GM18870 (cell line): ENCODE measurements around the gene GABBR2.
A peak's percentile ranks its signal among the peaks of the same experiment; 100 is the strongest.
"Not testable (repeated sequence)": the region's sequence is repeated elsewhere in the genome, so short reads cannot be mapped to it uniquely, and the experiment has no call there.

Experiments
- ATAC-seq: cut with Tn5 transposase; IDR thresholded peaks from one replicate; pipeline ENCODE4 v1.9.1; 2021; ENCODE audit warnings: moderate library complexity; ENCODE audit not compliant: unreplicated experiment

GABBR2 gene

DNA sequence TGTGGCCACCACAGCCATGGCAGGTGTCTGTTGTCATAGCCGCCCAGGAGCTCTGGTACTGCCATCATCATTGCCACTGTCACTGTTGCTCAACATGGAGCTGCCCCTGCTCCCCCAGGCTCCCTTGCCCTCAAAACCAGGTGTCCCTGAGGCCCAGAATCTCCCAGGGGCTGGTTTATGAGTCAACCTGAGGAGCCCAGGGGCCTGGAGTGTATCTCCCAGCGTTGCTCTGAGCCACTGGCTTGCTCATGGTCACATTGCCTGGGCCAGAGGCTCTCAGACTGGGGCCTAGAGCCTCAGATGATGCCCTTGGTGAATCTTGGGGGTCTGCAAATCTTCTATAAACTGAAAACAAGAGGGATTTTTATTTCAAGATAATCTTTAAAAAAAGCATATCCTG lies 428.6 kb downstream of the GABBR2 start:
- no peak for ATAC-seq

DNA sequence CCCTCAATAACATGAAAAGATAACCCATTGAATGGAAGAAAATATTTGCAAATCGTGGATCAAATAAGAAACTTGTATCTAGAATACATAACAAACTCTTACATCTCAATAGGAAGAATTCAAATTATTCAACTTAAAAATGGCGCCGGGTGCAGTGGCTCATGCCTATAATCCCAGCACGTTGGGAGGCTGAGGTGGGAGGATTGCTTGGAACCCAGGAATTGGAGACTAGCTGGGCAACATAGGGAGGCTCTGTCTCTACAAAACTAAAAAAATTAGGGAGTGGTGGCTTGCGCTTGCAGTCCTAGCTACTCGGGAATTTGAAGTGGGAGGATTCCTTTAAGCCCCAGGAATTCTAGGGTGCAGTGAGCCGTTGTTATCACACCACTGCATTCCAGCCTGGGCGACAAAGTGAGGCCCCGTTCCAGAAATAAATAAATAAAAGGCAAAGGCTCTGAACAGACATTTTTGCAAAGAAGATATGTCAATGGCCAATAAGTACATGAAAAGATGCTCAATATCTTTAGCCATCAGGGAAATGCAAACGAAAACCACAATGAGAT lies 431.7 kb downstream of the GABBR2 start:
- ATAC-seq = no peak

DNA sequence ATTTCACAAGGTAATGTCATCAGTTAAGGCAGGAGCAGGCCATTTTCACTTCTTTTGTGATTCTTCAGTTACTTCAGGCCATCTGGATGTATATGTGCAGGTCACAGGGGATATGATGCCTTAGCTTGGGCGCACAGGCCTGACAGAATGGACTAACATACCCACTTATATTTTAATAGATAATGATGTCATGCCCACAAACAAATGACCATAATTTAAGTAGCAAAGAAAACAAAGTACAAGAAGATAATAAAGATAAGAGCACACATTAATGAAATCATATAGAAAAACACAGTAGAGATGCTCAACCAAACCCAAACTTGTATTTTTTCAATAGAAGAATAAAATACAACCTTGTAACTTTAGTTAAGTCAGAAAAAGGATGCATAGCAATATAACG lies 433.6 kb downstream of the GABBR2 start:
- no peak for ATAC-seq

DNA sequence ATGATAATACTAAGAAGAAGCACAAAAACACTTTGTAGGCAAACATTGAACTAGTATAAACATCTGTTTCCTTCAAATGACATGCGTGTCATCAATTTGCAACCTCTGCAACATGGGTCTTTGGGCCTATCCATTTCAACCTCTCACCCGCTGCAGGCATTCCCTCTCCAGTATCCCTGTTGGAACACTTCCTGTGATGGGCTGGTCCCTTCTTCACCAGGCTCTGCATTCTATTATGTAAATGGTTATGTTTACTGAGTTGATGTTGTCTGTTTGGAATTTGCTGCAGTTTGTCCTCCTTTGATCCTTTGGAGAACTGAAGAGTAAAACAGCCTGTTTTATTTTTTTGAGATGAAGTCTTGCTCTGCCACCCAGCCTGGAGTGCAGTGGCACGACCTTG lies 436.7 kb downstream of the GABBR2 start:
- no peak for ATAC-seq

DNA sequence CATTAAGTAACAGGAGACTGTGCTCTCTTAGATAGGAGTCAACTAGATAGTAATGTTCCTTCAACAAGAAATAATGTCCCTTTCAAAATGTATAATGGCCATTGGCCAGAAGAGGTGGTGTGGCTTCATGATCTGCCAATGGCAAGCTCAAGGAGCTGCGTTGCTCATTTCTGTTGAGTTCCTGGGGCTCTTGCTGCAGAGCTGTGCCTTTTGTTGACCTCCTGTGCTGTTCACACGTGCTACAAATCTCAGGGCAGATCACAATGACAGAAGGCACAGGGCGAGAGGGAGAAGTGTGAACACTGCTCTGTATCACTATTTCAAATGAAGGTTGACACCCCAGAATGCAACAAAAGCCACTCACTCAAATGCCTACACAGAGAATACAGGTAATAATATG lies 437.3 kb downstream of the GABBR2 start:
- no peak for ATAC-seq

DNA sequence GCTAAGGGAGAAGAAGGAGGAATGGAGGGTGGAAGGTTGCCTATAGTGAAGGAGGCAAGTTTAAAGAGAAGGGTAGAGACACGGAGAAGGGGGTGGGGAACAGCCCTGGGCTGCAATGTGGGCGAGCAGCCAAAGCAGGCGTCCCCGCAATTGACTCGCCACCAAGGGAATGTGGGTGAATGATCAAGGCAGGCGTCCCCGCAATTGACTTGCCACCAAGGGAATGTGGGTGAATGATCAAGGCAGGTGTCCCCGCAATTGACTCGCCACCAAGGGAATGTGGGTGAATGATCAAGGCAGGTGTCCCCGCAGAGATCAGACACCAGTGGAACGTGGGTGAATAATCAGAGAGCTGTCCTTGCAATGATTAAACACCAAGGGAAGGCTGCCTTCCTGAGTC lies 438.5 kb downstream of the GABBR2 start:
- ATAC-seq = not testable (repeated sequence)

DNA sequence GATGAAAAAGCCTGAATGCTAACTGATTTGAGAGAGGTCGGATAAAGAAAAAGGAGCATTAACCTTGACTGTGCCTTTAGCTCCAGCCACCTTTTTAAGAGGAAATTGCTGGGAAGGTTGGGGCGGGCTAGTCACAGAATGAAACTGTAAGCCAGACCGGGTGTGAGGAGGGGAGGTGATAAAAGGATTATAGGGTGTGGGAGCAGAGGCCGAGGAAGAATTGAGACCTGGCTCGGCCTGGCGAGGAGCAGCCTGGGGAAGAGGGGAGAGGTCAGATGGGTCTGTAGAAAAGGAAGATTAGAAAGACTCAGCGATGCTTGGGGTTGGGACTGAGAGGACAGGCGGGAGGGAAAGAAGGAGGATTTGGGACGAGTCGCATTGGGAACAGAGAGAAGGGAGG lies 439.1 kb downstream of the GABBR2 start:
- not testable (repeated sequence) for ATAC-seq

DNA sequence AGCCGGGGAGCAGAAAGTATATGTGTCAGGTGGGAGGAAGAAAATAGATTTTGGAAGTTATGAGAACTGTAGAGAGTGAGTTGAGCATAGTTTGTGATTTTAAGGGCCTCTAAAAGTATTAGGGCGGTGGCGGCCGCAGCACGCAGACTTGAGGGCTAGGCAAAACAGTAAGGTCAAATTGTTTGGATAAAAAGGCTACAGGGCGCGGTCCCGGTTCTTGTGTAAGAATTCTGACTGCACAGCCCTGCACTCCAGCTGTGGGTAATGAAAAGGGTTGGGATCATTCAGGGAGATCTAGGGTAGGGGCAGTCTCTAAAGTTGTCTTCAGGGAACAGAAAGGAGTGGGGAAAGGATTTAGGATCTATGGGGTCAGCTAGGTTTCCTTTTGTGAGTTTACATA lies 441.2 kb downstream of the GABBR2 start:
- not testable (repeated sequence) for ATAC-seq

DNA sequence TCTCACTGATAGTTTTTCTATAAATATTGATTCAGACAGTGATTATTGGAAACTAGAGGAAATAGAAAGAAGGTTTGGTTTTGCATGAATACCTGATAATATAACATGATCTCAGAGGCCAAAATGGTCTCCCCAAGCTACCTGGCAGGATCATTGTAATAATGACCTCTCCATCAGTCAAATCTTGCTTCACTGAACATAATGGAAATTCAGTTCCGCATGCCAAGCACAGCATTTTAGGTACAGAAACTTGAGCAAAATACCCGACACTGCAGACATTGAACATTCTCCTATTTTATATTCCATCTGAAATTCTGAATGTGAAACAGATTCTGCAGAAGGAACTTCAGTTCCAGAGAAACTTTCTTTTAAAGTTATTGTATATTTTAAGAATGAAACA lies 444.2 kb downstream of the GABBR2 start:
- no peak for ATAC-seq

DNA sequence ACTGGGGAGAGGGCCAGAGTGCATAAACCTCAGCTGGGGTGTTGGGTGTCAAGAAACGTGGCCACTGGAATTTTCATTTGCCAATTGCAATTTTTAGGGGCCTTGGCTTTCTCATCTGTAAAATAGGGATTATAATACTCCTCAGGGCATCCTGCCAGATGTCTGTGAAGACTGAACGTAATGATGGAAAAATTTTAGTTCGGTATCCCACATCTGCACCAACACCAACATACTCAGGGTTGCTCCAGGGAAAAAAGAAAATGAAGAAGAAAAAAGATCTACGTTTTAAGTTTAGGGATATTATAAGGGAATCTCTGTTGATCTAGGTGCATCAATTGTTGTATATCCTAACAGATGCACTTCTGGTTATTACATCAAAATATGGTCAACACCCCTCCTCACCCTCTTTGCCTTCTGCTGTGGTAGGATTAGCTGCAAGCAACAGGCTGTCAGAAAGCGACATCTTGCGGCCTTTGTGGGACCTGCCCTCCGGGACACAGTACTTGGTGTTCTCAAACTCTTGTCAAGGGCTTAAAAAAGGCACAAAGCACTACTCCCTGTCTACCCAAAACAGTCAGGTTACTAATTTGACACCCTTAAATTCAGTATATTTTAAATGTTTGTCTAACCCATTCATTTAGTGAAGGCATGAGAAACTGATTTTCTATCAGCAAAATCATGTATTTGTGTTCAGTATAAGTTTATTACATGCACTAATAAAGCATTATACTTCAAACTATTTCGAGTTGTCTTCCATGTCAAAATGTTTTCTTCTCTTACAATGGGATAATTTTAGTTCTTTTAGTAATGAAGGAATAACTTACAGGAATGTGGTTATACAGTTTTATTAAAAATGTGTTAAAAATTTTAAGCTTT lies 445.0 kb downstream of the GABBR2 start:
- no peak for ATAC-seq

DNA sequence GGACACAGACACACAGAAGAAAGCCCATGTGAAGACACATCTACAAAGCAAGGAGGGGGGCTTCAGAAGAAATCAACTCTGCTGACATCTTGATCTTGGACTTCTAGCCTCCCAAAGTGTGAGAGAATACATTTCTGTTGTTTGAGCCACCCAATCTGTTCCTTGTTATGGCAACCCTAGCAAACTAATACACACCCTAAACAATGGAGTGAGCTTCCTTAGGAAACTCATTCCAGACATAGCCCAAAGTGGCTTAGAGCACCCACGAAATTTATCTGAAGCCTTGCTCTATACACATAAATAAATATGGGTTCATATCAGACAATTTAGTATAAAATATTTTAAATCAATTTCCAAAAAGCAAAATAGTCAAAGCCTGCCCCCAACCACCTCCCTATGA lies 445.7 kb downstream of the GABBR2 start:
- ATAC-seq = no peak

DNA sequence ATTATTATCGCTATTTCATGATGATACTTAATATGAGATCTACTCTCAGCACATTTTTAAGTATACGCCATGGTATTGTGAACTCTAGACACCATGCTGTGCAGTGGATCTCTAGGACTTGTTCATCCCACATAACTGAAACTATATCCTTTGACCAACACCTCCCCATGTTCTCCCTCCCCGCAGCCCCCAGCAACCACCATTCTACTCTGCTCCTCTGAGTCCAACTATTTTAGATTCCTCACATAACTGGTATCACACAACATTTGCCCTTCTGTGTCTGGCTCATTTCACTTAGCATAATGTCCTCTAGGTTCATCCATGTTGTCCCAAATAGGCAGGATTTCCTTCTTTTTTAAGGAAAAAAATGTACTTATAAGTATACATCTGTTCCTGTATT lies 446.7 kb downstream of the GABBR2 start:
- no peak for ATAC-seq

DNA sequence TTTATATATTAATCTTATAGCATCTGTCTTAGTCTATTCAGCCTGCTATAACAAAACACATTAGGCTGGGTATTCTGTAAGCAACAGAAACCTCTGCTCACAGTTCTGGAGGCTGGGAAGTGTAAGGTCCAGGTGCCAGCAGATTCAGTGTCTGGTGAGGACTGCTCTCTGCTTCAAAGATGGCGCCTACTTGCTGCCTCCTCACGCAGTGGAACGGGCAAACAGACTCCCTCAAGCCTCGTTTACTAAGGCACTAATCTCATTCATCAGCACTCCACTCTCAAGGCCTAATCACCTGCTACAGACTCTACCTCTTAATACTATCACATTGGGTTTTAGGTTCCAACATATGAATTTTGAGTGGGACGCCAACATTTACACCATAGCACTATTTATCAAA lies 448.1 kb downstream of the GABBR2 start:
- no peak for ATAC-seq

DNA sequence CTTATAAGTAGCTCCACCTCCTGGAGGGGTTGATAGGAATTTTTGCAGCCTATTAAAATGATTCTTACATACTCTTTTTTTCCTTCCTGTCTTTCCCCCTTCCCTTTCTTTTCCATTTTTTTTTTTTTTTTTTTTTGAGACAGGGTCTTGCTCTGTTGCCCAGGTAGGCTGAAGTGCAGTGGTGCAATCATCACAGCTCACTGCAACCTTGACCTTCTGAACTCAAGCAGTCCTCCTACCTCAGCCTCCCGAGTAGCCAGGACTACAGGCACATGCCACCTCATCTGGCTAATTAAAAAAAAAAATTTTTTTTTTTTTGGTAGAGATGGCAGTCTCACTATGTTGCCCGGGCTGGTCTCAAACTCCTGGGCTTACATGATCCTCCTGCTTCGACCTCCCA lies 448.9 kb downstream of the GABBR2 start:
- no peak for ATAC-seq

DNA sequence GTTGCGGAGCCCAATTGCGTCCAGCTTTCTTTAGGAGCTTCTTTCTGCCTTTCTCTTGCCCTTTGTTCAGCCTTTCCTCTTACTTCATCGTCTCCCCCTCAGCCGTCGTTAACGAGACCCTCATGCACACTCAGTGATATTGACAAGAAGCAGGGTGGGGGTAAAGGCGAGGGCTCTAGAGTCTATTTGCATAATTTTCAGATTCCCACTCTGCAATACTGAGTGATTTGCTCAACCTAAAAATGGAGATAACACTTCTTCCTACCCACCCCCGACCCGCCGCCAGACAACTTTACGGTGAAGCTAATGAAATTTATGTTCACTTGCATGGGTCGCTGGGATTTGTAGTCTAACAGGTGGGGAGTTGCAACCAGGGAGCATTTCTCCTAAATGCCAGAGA lies 452.0 kb downstream of the GABBR2 start:
- ATAC-seq = no peak

DNA sequence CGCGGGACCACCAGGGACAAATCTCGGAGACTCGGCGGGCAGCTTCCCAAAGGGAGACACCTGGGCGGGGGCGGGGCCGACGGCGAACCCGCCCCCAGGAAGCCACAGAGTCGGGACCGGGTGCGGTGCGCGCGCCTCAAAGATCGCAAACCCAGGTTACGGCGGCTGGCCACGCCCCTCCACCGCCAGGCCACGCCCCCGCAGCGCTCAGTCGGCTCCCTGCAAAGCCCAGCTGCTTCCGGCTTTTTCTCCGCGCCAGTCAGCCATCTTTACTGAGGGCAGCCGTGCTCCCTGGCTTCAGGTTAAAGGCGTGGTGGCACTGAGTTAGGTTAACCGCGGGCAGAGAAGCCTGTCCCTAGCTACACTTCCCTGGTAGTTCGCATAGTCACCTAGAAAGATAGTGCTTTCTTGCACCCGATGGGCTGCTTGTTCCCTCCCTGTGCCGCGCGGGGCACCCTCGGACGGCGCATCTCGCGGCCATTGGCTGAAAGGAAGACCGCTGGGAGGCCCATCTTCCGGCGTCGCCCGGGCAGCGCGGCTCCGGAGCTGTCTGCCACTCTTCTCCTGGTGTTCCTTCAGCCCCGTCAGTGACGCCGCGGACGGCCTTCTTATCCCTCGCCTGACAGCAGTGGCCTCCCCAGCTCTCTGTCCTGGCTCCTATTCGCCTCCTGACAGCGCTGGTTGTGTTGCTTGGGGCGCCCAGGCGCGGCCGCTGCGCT lies 453.0 kb downstream of the GABBR2 start, which contains the start of gene TBC1D2:
Gene TBC1D2 (minus strand): TSS at position 72 of the 719 bp plus-strand sequence. CDS start 108 bp downstream, outside the sequence.
- ATAC-seq = peak; percentile 81

DNA sequence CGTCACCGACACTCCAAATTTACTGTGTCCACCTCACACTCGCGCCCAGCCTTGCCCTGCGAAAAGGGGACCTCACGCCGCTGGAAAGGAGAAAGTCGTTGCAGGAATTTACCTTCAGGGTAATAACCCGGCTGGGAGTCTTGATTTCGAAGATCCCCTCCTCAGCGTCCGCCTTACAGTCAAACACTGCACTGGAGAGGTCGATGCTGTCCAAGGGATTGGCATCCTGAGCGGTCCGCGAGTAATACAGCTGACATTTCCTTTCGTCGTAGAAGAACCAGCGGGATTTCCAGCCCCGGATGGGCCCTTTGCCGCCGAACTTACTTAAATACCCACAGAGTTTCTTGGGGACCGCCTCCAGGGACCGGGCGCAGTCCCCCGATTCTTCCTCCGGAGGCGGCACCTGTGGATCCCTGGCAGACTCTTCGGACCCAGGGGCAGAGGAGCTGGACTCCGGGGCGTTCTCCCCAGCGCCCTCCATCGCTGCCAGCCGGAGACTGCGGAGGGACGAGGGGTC lies 453.6 kb downstream of the GABBR2 start:
- peak; percentile 27 for ATAC-seq

DNA sequence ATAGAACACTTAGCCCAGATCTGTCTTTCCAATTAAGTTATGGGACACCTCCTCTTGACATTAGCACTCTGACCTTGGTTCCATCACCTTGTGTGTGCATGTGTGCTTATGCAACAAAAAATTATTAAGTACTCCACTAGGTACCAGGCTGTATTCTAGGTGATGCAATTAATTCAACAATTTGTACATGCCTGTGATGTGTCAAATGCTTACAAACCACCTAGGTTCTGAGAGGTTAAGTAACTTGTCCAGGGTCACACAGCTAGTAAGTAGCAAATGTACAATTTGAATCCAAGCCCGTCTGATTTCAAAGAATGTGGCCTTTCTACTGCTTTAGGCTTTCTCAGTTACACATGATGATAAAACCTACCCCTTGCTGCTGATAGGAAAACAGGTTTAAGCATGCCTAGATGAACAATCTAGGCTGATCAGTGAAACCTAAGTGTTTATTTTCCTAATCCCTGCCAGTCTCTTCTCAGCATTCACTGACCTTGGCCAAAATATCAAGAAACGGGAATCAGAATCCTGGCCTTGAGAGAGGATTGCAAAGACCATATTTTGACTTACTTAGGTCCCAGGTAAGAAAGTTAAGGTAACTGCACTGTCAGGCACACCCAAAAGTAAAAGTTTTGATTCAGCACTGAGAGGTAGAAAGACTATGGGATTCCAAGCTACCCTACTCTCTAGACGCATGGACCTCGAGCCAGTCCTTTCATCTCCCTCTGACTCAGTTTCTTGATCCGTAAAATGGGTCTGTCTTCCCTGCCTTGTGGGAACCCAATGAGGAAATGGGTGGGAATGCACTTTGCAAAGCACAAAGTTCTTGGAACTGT lies 454.3 kb downstream of the GABBR2 start:
- no peak for ATAC-seq

DNA sequence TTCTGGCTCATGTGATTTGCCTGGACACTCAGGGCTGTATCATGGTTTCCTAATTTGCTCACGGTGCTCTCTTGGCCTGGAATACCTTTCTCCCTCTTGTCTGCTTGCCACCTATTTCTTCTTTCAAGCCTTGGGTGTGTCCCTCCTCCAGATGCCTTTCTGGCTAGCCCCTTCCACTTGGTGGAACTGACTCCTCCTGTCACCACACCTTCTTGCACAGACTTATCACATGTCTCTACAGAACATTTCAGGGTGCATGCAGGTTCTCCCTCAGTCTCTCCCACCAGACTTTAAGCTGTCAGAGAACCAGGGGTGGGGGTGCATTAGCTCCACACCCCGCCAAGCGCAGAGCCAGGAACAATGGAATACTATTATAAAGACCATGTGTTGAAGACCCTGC lies 455.2 kb downstream of the GABBR2 start:
- no peak for ATAC-seq

DNA sequence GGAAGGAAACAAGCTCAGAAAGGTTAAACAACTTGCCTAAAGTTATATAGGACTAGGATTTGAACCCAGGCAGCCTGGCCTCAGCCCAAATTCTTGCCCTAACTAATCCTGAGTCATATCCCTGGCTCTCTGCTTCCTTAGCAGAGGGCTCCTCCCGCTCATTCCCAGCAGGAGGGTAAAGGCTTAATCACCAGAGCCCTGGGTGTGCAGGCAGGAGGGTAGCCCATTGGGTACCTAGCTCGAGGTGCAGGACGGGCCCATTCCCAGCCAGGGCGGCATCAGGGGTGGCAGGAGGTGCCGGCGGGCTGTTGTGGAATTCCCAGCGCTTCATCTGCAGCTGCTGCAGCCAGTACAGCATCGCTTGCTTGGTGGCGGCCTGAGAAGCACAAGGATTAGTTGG lies 457.2 kb downstream of the GABBR2 start:
- no peak for ATAC-seq

DNA sequence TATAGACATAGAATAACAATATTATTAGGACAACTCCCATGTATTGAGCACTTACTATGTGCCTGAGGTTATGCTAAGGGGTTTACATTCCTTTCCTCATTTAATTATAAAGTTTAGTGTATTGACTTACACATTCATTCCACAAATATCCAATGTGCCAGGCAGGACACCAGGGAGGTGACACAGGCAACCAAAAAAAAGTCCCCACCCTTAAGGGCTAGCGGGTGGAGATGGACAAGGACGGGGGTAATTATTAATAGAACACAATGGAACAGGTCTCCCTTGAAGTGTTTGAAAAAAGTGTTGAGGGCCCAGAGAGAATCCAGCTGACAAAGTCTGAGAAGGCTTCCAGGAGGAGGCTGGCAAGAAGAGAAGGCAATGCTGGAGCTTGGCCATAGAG lies 459.0 kb downstream of the GABBR2 start:
- no peak for ATAC-seq
